Superior temporal gyrus (tissue), 1 donor: ENCODE results near the gene TAPBPL.
"Not testable (repeated sequence)": the region's sequence is repeated elsewhere in the genome, so short reads cannot be mapped to it uniquely, and the experiment has no call there.

Source experiments
- DNase-seq: peaks from one replicate; pipeline ENCODE4 v3.0.0-alpha.2; 2016; ENCODE audit errors: extremely low spot score

The TAPBPL gene

GRCh38 chr12:6462234-6462995 is 10.6 kb downstream of the TAPBPL start:
- DNase-seq: no peak

GRCh38 chr12:6463216-6463615 is 11.4 kb downstream of the TAPBPL start:
- no peak for DNase-seq

- no peak for DNase-seq
Observed at GRCh38 chr12:6463858-6464257, 12.0 kb downstream of the TAPBPL start.

- DNase-seq: no peak
Observed at GRCh38 chr12:6464531-6464930, 12.7 kb downstream of the TAPBPL start.

- peak; percentile 91 for DNase-seq
Observed at GRCh38 chr12:6465467-6466183, 13.8 kb downstream of the TAPBPL start.

- DNase-seq: no peak
Observed at GRCh38 chr12:6466184-6466573, 14.3 kb downstream of the TAPBPL start.

- not testable (repeated sequence) for DNase-seq
Observed at GRCh38 chr12:6466751-6467150, 14.9 kb downstream of the TAPBPL start.

GRCh38 chr12:6467571-6468282 is 15.9 kb downstream of the TAPBPL start:
- not testable (repeated sequence) for DNase-seq

- no peak for DNase-seq
Observed at GRCh38 chr12:6468283-6468575, 16.4 kb downstream of the TAPBPL start.

- no peak for DNase-seq
Observed at GRCh38 chr12:6469092-6469491, 17.2 kb downstream of the TAPBPL start.

- peak; percentile 52 for DNase-seq
Observed at GRCh38 chr12:6469609-6470374, 17.9 kb downstream of the TAPBPL start.

- DNase-seq: peak; percentile 98
Observed at GRCh38 chr12:6470375-6471163, 18.7 kb downstream of the TAPBPL start, which contains the start of gene VAMP1. Gene VAMP1, minus strand, starts transcription at chr12:6470677. Its CDS starts 146 bp downstream, at chr12:6470531.

- no peak for DNase-seq
Observed at GRCh38 chr12:6471989-6472360, 20.1 kb downstream of the TAPBPL start.

- no peak for DNase-seq
Observed at GRCh38 chr12:6472491-6472890, 20.6 kb downstream of the TAPBPL start.

GRCh38 chr12:6475233-6475975 is 23.6 kb downstream of the TAPBPL start:
- not testable (repeated sequence) for DNase-seq

GRCh38 chr12:6476489-6476888 is 24.6 kb downstream of the TAPBPL start:
- no peak for DNase-seq

- not testable (repeated sequence) for DNase-seq
Observed at GRCh38 chr12:6477601-6478377, 25.9 kb downstream of the TAPBPL start.

GRCh38 chr12:6478416-6478815 is 26.6 kb downstream of the TAPBPL start:
- DNase-seq: no peak

GRCh38 chr12:6488240-6488639 is 36.4 kb downstream of the TAPBPL start:
- DNase-seq: no peak

- DNase-seq: no peak
Observed at GRCh38 chr12:6489449-6489848, 37.6 kb downstream of the TAPBPL start.
